ENCODE results near the gene ANO10. TPM values are rescaled to one million over a fixed set of nuclear protein-coding genes. Genes with fewer than 3 reads are reported as not detected.
A peak's percentile ranks its signal among the peaks of the same experiment; 100 is the strongest.

Gene ANO10
- total and polyA plus RNA-seq, 7 donors: 10.3 to 18.8 (median 13.1) TPM

- H3K27ac ChIP-seq: peak overlapping the region; percentile 77
- intact Hi-C loops (cut with DNase I): loop anchor here (5.0 kb wide), 1 partner anchor 71 kb away; the partner anchor contains the start of gene ABHD5 (in 2 of the 2)
- ATAC-seq (peak in 1 of 4 donors; percentile 12), DNase-seq (peak; percentile 30 to 60)
- peak overlapping the region; percentile 82 for H3K4me3 ChIP-seq
- H3K36me3 ChIP-seq (ENCODE audit: insufficient read depth in 1 of 2, low read depth in 1 of 2): no peaks in the 10 kb centered on the region
- WGBS, 3 donors: 5 to 11% (median 6%) methylated on average over 21 to 24 of the region's 24 CpGs
- H3K4me1 ChIP-seq: peaks cover 12% of the 10 kb centered on the region
- H3K27me3 ChIP-seq (ENCODE audit: insufficient read depth in 3 of 3, low read length in 2 of 3): no peaks in the 10 kb centered on the region
- TF ChIP-seq CTCF (IDR thresholded peaks at IDR 0.05): no peak
- no peaks in the 10 kb centered on the region for H3K9me3 ChIP-seq
These were observed 768 bp downstream of the ANO10 start for GRCh38 chr3:43620831-43621655.

GRCh38 chr3:43619588-43619987 is 2.2 kb downstream of the ANO10 start:
- no peaks in the 10 kb centered on the region for H3K27me3 ChIP-seq (ENCODE audit: insufficient read depth in 3 of 3, low read length in 2 of 3)

GRCh38 chr3:43618142-43618541 is 3.7 kb downstream of the ANO10 start:
- no peaks in the 10 kb centered on the region for H3K27me3 ChIP-seq (ENCODE audit: insufficient read depth in 3 of 3, low read length in 2 of 3)
- TF ChIP-seq CTCF (IDR thresholded peaks at IDR 0.05): no peak
- no peaks in the 10 kb centered on the region for H3K36me3 ChIP-seq (ENCODE audit: insufficient read depth in 1 of 2, low read depth in 1 of 2)
- no peak overlapping the region for H3K4me3 ChIP-seq
- ATAC-seq (no peak), DNase-seq (no peak)
- H3K9me3 ChIP-seq: no peaks in the 10 kb centered on the region
- WGBS, 3 donors: 85 to 95% (median 94%) methylated on average over 1 of the region's 1 CpG
- no peak overlapping the region for H3K27ac ChIP-seq
- intact Hi-C loops (cut with DNase I): no loop called here
- peaks cover 20% of the 10 kb centered on the region for H3K4me1 ChIP-seq

More at GRCh38 chr3:43619588-43619987, 2.2 kb downstream of the ANO10 start:
- H3K9me3 ChIP-seq: no peaks in the 10 kb centered on the region
- peaks cover 20% of the 10 kb centered on the region for H3K4me1 ChIP-seq
- H3K36me3 ChIP-seq (ENCODE audit: insufficient read depth in 1 of 2, low read depth in 1 of 2): no peaks in the 10 kb centered on the region
- TF ChIP-seq CTCF (IDR thresholded peaks at IDR 0.05): no peak
- H3K4me3 ChIP-seq: no peak overlapping the region
- intact Hi-C loops (cut with DNase I): no loop called here
- no peak for DNase-seq
- 91 to 98% (median 92%) methylated on average over 5 of the region's 5 CpGs for WGBS, 3 donors
- no peak for ATAC-seq
- H3K27ac ChIP-seq: no peak overlapping the region

GRCh38 chr3:43616034-43616433 is 5.8 kb downstream of the ANO10 start:
- H3K27me3 ChIP-seq (ENCODE audit: insufficient read depth in 3 of 3, low read length in 2 of 3): no peaks in the 10 kb centered on the region
- DNase-seq: no peak
- H3K4me3 ChIP-seq: no peak overlapping the region
- intact Hi-C loops (cut with DNase I): no loop called here
- TF ChIP-seq CTCF (IDR thresholded peaks at IDR 0.05): no peak
- peak in 2 of 4 donors; percentile 49 to 62 for ATAC-seq
- 35 to 54% (median 39%) methylated on average over 5 of the region's 5 CpGs for WGBS, 3 donors
- H3K9me3 ChIP-seq: no peaks in the 10 kb centered on the region
- H3K27ac ChIP-seq: no peak overlapping the region
- no peaks in the 10 kb centered on the region for H3K36me3 ChIP-seq (ENCODE audit: insufficient read depth in 1 of 2, low read depth in 1 of 2)
- peaks cover 20% of the 10 kb centered on the region for H3K4me1 ChIP-seq
